ENCODE measurements around the gene MEGF11.
A peak's percentile ranks its signal among the peaks of the same experiment; 100 is the strongest.
"Not testable (repeated sequence)": the region's sequence is repeated elsewhere in the genome, so short reads cannot be mapped to it uniquely, and the experiment has no call there.

Gene MEGF11

DNA sequence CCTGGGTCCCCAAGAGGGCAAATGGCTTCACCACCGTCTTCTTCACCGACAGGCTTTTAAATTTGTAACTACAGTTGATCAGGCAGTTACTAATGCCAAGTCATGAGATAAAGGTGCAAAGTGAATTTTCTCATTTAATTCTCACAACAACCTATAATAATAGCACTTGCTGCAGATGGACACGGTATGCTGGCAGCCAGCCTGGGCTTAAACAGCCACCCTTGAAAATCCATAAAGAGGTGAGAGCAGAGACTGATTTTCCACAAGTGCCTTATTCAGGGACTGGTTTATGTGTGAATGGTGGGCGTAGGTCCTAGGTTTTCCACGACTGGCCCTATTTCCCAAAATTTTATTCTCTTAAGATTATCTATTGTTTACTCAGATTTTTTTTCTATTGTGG is 266.4 kb downstream of the MEGF11 start:
- DNase-seq: no peak

GRCh38 chr15:65986416-65986815 is 267.1 kb downstream of the MEGF11 start:
- DNase-seq: no peak

GRCh38 chr15:65985387-65985786 is 268.2 kb downstream of the MEGF11 start:
- DNase-seq: no peak

DNA sequence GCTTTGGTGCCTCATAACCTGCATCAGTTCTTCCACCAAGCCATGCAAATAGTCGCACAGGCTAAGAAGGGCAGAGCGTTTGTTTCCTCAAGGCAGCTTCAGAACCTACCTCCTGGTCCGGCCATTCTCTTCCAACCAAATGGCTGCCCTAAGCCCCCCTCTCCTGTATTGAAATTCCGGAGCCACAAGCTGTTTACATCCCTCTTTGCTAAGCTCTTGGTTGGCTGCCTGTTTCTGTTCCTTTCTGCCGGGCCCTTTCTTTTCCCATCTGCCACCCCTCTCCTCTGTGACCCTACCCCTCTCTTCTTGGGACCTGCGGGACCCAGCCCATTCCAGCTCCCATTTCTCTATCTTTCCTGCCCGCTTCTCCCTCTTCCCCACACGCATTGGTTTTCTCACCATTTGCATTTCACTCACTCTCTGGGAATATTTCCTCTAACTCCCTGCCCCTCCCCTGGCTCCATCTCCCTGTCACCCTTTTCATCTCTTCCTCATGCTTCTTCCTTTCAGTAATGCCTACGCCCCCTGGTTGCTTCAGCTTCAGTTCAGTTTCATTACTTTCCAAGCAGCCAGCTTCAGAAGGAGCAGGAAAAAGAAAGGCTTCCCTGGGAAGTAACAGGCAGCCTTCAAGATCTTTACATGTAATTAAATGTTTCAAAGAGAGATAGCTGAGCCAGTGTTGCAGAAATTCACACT is 270.8 kb downstream of the MEGF11 start:
- no peak for DNase-seq

DNA sequence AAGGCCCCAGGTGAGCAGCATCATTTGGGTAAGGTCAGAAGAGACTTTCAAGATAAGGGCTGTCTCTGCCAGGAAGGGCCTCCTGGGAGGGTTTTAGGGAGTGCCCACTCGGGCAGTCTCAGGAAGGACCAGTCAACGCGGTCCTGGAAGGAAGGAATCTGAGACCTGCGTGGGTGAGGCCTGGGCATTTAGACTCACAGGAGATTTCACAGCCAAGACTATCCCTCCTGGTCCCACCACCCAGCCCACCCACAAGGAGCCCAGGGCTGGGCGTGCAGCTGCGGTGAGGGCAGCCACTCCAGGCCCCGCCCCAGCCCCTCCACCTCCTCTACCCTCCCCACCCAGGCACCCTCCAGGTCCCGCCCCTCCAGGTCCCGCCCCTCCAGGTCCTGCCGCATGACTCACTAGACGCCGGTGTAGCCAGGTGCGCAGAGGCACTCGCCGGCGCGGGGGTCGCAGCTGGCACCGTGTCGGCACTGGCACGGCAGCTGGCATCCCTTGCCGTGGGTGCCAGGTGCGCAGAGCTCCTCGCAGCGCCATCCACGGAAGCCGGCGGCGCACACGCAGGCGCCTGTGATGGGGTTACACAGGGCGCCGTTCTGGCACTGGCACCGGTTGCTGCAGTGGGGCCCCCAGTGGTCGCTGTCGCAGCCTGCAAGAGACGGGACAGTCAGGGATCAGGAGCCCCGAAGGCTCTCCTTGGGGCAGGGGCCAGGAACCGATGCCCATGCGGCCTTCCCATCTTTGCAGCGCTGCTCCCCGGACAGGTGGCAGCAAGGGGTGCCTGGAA is 271.5 kb downstream of the MEGF11 start:
- no peak for DNase-seq

DNA sequence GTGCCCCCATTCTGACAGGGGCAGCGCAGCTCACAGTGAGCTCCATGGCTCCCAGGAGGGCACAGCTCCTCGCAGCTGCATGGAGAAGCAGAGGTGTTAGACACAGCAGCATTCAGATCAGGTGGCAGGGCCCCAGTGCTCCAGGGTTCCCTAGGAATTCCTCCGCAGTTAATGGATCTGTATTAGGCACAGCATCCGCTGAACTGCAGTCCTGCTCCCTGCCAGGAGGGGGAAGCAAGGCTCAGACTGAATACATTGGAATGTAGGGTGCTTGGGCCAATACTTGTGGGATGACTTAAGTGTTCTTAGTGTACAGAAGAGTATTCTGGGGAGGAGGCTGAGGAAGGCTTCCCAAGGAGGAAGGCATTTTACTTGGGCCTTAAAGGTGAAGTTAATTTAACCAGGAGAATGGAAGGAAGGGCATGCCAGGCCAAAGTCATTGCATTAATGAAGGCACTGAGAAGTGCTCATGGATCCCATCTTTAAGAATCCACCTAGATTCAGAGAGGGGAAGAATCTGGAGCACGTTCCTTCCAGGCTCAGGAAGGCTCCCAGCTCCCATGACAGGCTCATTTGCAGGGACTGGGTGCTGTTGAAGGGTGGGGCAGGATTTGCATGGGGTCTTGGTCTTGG is 272.6 kb downstream of the MEGF11 start:
- DNase-seq: peak; percentile 71

DNA sequence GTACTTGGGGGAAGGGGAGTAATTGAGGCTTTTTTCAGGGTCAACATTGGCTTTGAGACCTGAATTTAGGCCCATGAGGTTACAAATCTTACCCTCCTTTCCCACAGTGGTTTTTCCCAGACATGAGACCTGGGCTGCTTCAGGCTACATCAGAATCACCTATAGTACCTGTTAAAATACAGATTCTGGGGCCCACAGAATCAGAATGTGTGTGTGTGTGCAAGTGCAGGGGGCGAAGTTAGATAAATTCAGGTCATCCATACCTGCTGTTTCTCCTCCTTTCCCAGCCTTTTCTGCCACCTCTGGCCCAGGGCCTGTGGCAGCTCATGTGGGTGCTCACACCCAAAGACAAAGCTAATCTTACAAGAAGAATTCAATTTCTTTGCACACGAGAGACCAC is 273.7 kb downstream of the MEGF11 start:
- DNase-seq: no peak

DNA sequence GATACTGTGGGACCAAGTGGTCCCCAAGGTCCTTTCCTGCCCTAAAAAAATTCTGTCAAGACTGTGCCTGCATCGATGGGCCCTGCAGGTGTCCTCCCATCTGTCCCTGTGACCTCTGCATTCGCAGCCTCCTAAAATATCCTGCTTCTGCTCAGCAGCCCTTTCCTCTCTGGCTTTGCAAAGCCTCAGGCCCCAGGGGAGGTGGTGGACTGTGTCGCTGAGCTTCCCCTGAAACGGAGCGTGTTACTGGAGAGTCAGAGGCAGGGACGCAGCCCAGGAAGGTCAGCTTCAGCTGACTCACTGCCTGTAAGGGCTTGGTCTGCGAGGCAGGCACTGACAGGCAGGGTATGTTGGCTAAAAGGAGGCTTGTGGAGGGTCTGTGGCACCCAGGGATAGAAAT is 274.2 kb downstream of the MEGF11 start:
- DNase-seq: peak; percentile 9

DNA sequence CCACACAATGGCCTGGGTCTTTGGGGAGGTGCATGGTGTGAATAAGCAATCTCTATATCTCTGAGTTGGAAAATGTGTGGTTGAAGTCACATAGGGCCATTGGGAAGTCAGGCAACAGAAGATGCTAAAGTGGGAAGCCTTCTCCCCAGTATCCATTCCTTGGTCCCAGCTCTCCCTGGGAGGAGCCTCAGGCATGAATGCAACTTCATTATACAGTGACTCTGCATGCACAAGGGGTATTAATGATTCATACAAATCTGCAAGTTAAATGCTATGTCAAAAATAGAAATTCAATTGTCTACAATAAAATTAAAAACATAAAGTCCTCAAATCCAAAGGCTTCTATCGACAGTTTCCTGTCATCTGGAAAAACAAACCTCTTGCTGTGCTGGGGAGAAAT is 275.4 kb downstream of the MEGF11 start:
- DNase-seq: no peak

GRCh38 chr15:65976196-65976595 is 277.4 kb downstream of the MEGF11 start:
- not testable (repeated sequence) for DNase-seq

DNA sequence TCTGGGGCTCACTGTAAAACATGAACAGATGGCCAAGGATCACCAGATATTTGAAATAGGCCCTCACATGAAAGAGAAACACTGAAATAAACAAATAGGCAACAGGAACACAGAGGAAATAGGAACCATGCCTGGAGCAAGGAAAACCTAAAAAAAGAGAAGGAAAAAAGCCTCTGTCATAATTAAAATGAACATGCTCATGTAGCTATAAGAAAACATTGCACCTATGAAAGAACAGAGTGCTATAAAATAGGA is 281.9 kb downstream of the MEGF11 start:
- DNase-seq: no peak

- no peak for DNase-seq
These were observed 282.4 kb downstream of the MEGF11 start for GRCh38 chr15:65970937-65971740.

DNA sequence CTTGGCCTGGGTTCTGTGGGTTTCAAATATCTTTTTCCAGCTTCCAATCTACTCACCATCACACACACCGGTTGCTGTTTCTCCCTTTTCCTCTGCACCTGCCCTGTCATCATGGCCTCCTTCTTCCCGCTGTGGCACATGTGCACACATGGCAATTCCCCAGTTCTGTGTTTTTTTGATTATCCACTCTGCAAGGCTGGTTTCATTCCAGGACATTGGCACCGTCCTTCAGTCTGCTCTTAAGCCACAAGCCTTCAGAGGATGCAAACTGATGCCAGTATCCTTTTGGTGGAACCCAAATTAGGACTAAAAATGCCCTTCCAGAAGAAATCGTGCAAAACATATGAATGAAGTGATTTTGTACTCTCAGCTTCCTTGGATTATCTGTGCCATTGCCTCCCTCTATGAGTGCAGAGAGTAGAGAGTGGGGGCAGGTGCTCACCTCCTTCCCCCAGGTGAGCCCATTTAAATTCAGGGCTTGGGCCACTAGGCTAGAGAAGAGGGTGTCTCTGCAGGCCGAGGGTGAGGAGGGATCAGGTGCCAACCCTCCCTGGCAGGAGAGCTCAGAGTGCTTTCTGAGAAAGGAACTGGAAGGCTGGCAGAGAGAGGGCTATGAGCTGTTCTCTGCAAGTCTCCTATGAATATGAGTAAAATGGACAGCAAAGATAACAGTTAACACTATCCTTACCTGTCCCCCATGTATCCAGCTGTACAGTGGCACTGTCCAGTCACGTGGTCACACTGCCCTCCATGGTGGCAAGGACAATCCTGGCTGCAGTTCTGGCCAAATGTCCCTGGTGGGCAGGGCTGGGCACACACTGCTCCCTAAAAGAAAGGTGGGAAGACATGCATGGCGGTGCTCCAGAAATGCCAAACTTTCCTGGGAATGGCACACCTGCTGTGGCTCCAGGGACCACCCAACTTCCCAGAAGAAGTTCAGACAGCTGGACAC is 283.4 kb downstream of the MEGF11 start:
- DNase-seq: no peak

DNA sequence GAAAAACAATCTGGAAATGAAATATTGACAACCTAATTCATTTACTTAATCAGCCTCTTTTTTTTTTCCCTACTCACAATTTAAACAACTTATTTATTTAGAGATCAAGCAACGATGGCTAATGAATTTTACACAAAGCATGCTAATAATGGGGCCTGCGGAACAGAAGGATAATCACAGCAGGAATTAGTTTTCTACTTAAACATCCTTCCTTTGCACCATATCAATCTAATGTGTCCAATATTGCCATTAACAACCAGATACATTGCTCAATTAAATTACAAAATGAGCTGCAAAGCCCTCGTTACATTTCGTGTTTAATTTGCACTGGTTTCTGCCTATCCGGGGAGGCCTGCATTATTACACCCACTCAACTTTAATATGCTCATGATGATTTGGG is 285.0 kb downstream of the MEGF11 start:
- no peak for DNase-seq

GRCh38 chr15:65964792-65965433 is 288.6 kb downstream of the MEGF11 start:
- no peak for DNase-seq

DNA sequence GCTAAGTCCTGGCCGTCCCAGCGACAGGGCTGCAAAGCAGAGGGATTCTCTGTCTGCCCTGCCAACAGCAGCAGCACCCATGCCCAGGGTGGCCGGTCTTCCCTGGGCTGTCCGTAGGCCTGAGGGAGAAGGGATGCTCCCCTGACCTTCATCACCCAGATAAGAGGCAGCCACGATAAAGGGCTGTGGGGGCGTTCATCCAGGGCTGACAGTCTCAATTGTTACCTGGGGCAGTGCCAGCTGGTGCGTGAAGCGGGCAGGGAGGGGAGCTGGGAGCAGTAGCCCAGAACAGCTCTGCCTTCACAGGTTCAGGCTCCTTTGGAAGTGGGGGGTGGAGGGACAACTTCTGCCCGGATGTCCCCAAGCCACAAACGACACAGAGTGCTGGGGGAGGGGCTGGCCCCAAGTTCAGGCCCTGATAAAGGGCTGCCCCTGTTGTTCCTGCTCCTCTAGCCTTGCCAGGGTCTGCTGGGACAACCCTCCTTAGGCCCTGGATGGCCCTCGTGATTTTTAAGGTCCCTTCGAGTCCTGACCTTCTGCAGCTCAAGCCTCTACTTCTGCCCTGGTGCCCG is 289.6 kb downstream of the MEGF11 start:
- DNase-seq: no peak

- no peak for DNase-seq
These were observed 290.2 kb downstream of the MEGF11 start for GRCh38 chr15:65963358-65963757.

GRCh38 chr15:65962187-65962586 is 291.4 kb downstream of the MEGF11 start:
- DNase-seq: no peak

DNA sequence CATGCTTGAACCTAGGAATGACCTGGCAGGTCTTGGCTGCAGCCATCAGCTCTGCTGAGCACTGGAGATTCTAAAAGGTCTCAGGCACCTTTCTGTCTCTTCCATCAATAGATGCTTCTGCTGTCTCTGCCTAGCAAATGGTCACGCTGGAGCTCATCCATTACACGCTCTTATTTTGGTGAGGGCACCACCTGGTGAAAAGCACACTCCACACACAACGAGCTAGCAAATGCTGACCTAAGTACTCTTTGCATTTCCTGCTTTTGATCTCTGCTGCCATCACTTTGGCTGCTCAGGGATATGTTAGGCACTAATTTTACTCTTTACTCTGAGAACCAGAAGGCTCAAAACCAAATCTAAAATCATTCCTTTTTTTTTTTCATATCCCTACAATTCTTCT is 293.0 kb downstream of the MEGF11 start:
- DNase-seq: no peak

GRCh38 chr15:65958835-65959234 is 294.7 kb downstream of the MEGF11 start:
- no peak for DNase-seq

DNA sequence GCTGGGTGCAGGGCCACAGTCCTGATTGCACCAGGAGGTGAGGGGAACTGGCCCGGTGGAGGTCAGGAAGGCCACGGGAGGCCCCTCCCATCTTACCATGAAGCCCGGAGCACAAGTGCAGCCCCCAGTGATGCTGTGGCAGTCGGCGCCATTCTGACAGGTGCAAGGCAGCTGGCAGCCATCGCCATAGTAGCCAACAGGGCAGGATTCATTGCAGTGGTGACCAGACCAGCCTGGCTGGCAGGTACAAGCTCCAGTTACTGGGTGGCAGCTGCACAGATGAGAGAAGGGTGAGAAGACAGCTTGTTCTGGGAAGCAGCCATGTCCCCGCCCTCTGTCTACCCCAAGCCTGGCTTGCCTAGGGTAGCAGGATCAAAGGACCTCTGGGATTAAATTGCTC is 296.1 kb downstream of the MEGF11 start:
- no peak for DNase-seq
